ENCODE results near the gene ALPL. TPM values are rescaled to one million over a fixed set of nuclear protein-coding genes. Genes with fewer than 3 reads are reported as not detected.

The ALPL gene
- total RNA-seq, 1 experiment from 2014 or later, result 84.8 TPM

DNA sequence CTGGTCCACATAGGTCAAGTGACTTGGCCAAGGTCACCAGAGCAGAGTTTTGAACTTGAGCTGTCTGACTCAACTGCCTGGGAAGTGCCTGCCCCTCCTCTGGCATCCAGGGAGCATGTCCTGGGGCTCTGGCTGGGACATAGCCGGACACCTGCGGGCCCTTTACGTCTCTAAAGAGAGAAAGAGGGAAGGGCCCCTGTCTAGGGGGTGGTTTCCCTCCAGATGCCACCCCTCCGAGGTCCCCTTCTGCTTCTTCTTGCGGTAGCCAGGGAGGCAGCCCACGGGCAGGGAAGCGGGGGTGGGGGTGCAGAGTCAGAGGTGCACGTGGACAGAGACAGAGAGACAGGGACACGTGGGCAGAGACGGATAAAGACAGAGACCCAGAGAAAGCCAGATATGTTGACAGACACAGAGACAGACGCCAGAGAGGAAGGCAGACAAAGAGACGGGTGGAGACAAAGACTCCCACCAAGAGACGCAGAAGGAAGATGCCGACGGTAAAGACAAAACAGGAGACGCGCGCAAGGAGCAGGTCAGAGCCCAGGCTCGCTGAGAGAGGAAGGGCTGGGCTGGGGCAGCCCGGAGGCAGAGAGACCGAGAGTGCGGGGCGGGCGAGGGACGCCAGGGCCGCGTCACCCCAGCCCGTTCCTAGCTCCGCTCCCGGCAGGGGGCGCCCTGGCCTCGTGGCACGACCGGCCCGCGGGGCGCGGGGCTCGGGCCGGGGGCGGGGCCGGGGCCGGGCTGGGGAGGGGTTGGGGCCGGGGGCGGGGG, 458 bp upstream of the ALPL start:
- Histone ChIP-seq H3K79me1 (ENCODE audit: insufficient read depth, low read depth, low read length, poor library complexity, severe bottlenecking) (no peaks in the 10 kb centered on the region), H4K5ac (ENCODE audit: insufficient read length, low read depth, low read length) (no peak overlapping the region), H3K27me3 (ENCODE audit: insufficient read depth, low read length) (peaks cover 3% of the 10 kb centered on the region; the same call in 1 of the 2 replicates), H3K4me2 (ENCODE audit: insufficient read depth, insufficient read length, low read length) (peak overlapping the region; percentile 43), H3K56ac (ENCODE audit: insufficient read length, low read depth, low read length) (no peak overlapping the region), H2BK20ac (ENCODE audit: low read depth, low read length, poor library complexity, severe bottlenecking) (no peak overlapping the region), H3T11ph (ENCODE audit: low read length) (no peak overlapping the region), H2BK5ac (ENCODE audit: insufficient read length, low read length) (no peak overlapping the region), H3K9me3 (ENCODE audit: control insufficient read depth, low read depth, low read length) (no peaks in the 10 kb centered on the region), H3K23me2 (ENCODE audit: insufficient read length, low read depth, low read length, poor library complexity, severe bottlenecking) (peaks cover 11% of the 10 kb centered on the region), H2AFZ (ENCODE audit: low read length) (no peak overlapping the region), H3K4me1 (ENCODE audit: insufficient read depth, low read length) (0 out of 2 replicates have a peak, but pooled peaks cover 2% of the 10 kb centered on the region), H3K4ac (ENCODE audit: low read depth, low read length) (no peak overlapping the region), H3K23ac (ENCODE audit: insufficient read length, low read depth, low read length) (no peak overlapping the region), H4K20me1 (ENCODE audit: control insufficient read depth, insufficient read depth, insufficient read length) (no peaks in the 10 kb centered on the region), H4K91ac (ENCODE audit: insufficient read length, low read depth, low read length) (no peak overlapping the region), H3K18ac (ENCODE audit: insufficient read length, low read depth, low read length) (no peak overlapping the region), H4K8ac (replicated peaks; ENCODE audit: insufficient read length, low read depth, low read length) (no peak overlapping the region), H2BK12ac (ENCODE audit: insufficient read length, low read depth, low read length) (no peak overlapping the region), H2AK5ac (ENCODE audit: insufficient read length, low read length) (no peak overlapping the region), H3K27ac (ENCODE audit: insufficient read length, low read depth, low read length) (no peak overlapping the region), H3K9ac (ENCODE audit: extremely low read depth, insufficient read length, low read length) (no peak overlapping the region), H3K14ac (ENCODE audit: insufficient read depth, low read length) (peak overlapping the region; percentile 37; the same call in 1 of the 2 replicates), H3K79me2 (ENCODE audit: insufficient read depth, low read length) (peaks cover 7% of the 10 kb centered on the region; the same call in 1 of the 2 replicates), H2BK120ac (ENCODE audit: low read depth, low read length, poor library complexity, severe bottlenecking) (no peak overlapping the region), H2BK15ac (ENCODE audit: low read depth, low read length) (no peak overlapping the region)
- peak; percentile 90 for DNase-seq
- peaks cover 31% of the 10 kb centered on the region for H3K27me3 Mint-ChIP-seq (ENCODE audit: low read depth)
- H3K27ac Mint-ChIP-seq, result no peak overlapping the region; a peak in 2 of 7 replicates
- no peaks in the 10 kb centered on the region; a peak in 1 of 5 replicates for H3K9me3 Mint-ChIP-seq
- no CpG with 5 or more reads among the region's 45 CpGs for WGBS (ENCODE audit: extremely low coverage, insufficient read length, low lambda C conversion rate)
- H3K4me1 Mint-ChIP-seq, result peaks cover 31 to 32% of the 10 kb centered on the region in 2 experiments
- TF ChIP-seq, protein P1, sequence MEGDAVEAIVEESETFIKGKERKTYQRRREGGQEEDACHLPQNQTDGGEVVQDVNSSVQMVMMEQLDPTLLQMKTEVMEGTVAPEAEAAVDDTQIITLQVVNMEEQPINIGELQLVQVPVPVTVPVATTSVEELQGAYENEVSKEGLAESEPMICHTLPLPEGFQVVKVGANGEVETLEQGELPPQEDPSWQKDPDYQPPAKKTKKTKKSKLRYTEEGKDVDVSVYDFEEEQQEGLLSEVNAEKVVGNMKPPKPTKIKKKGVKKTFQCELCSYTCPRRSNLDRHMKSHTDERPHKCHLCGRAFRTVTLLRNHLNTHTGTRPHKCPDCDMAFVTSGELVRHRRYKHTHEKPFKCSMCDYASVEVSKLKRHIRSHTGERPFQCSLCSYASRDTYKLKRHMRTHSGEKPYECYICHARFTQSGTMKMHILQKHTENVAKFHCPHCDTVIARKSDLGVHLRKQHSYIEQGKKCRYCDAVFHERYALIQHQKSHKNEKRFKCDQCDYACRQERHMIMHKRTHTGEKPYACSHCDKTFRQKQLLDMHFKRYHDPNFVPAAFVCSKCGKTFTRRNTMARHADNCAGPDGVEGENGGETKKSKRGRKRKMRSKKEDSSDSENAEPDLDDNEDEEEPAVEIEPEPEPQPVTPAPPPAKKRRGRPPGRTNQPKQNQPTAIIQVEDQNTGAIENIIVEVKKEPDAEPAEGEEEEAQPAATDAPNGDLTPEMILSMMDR (conservative IDR thresholded peaks at IDR 0.05), result peak; percentile 68
- peaks cover 0 to 14% (median 11%) of the 10 kb centered on the region in 3 experiments; a peak in 3 of 7 replicates for H3K36me3 Mint-ChIP-seq (ENCODE audit: insufficient read depth in 1 of 3, low read depth in 3 of 3)
- peak overlapping the region; percentile 66 to 79 for H3K4me3 Mint-ChIP-seq
